GM21515 (cell line): ENCODE results near the gene CCDC106.
A peak's percentile ranks its signal among the peaks of the same experiment; 100 is the strongest.

Experiments used
- ATAC-seq: cut with Tn5 transposase; IDR thresholded peaks from one replicate; pipeline ENCODE4 v1.9.1; 2021; ENCODE audit not compliant: unreplicated experiment

The CCDC106 gene

GRCh38 chr19:55667006-55667381 lies 19.0 kb downstream of the CCDC106 start:
- no peak for ATAC-seq

DNA sequence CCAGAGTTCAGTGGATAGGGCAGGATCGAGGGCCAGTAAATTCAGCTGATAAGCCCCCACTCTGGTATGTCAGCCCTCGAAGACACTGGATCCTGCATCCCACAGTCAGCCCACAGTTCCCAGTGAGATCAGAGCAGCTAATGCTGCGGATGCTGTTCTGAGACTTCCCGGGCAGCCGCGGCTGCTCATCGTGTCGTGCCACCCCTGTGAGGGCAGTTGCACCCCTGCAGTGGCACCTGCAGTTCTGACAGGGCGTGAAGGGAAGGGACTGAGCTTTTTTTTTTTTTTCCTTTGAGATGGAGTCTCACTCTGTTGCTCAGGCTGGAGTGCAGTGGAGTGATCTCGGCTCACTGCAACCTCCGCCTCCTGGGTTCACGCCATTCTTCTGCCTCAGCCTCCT lies 19.5 kb downstream of the CCDC106 start:
- ATAC-seq: no peak

DNA sequence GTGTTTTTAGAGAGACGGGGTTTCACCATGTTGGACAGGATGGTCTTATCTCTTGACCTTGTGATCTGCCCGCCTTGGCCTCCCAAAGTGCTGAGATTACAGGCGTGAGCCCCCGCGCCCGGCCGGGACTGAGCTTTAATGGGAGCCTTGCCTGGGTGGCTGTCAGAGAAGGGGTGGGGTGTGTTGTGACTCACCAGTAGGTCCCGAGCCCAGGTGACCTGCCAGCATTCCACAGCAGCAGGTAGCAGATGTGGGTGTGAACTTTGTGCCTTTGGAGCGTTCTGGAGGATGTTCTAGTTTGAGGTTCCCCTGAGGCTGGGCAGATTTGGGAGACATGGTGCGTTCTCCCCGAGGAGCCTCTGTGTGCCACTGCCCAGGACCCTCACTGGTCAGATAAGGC lies 19.9 kb downstream of the CCDC106 start:
- no peak for ATAC-seq

DNA sequence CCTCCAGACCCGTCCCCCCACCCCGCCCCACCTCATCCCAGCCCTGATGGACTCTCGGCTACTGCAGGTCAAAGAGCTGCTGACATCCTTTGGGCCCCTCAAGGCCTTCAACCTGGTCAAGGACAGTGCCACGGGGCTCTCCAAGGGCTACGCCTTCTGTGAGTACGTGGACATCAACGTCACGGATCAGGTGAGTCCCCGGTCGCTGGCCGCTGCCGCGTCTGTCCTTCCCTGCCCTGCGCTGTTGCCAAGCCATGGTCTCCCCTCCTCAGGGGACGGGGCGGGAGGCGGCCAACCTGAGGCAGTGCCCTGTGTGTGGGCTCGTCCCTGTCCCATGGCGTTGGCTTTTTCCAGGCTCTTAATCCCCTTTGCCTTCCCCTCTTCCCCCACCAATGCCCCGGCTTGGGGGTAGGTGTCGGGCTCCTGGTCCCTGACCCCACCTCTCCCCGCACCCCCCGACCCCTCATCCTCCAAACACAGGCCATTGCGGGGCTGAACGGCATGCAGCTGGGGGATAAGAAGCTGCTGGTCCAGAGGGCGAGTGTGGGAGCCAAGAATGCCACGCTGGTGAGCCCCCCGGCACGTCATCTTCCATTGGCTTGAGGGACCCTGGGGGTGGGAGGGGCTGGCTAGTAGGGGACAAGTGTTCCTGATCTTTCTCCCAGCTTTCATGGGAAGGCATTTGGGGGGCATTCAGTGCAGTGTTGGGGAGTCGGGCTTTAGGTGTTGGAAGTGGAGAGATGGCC lies 20.8 kb downstream of the CCDC106 start:
- no peak for ATAC-seq

DNA sequence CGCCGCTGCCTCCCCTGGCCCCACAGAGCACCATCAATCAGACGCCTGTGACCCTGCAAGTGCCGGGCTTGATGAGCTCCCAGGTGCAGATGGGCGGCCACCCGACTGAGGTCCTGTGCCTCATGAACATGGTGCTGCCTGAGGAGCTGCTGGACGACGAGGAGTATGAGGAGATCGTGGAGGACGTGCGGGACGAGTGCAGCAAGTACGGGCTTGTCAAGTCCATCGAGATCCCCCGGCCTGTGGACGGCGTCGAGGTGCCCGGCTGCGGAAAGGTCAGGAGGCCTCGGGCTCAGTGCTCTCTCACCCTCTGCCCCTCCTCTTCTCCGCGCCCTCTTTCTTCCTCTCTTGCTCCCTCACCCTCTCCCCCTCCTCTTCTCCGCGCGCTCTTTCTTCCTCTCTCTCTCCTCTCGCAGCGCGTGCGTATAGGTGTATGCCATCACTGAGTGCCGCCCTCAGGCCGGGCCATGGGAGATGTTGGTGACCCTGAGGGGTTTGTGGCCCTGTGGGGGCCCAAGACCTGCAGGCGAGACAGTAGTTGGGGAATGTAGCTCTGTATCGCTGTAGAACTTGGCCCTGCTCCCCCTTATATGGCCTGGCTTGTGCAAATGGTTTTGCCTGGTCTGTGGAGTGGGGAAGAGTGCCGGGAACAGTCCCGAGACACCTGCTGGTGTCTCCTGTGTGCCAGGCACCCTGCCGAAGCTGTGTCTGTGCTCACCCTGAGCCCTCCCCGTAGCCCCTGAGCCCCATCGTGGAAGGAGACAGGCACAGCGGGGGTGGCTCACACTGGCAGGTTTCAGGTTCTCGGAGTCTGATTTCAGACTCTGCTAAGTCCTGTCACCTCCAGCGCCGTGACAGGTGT lies 21.6 kb downstream of the CCDC106 start:
- no peak for ATAC-seq

DNA sequence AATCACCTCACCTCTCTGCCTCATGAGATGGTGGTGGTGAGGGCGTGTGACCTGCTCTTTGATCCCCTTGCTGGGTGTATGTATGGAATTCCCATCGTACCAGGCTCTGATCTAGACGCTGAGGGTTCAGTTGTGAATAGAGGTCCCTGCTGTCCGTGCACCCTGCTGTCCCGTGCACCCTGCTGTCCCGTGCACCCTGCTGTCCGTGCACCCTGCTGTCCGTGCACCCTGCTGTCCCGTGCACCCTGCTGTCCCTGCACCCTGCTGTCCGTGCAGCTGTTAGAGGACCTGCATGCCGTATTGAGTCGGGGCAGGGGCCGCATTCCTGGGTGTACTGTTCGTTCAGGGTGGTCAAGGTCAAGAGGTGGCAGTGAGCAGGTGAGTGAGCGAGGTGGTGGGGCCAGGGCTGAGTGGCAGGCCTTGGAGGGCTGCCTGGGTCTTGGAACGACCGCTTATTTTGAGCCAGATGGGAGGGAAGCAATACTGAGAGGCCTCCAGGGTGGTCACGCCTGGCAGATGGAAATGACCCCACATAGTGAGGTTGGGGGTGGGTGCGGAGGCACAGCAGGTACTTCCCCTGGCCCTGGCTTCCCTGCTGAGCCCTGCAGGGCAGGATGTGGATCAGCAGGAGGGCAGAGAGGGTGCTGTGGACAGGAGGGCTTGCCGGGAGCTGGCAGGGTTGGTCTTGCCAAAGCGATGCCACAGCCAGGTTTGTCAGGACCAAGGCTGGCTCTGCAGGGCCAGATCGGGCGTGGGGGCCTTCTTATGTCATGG lies 22.5 kb downstream of the CCDC106 start:
- no peak for ATAC-seq

DNA sequence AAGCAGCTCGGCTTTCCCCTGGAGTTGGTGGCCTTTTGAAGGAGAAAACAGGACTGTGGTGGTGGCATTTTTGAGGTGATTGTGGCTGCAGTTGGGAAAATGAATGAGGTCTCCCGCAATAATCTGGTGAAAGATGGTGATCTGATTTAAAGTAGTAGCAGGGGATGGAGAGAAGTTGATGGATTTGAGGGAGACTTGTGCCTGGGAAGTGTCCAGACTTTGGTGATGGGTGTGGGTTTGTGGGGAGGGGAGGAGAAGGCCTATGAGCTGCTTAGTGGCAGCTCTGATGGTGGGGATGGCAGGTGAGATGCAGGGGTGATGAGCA lies 23.0 kb downstream of the CCDC106 start:
- no peak for ATAC-seq

DNA sequence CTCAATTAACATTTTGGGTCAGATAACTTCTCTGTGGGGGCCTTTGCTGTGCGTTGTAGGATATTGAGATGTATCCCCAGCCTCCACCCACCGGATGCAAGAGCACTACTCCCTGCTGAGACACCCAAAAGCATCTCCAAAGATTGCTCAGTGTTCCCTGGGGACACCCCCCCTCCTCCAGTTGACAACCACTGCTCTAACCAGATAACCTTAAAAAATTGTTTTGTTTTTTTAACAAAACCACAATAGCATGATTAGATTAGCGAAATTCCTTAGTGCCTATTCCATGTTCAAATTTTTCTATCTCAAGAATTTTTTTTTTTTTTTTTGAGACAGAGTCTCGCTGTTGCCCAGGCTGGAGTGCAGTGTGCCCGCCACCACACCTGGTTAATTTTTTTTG lies 24.4 kb downstream of the CCDC106 start:
- no peak for ATAC-seq

DNA sequence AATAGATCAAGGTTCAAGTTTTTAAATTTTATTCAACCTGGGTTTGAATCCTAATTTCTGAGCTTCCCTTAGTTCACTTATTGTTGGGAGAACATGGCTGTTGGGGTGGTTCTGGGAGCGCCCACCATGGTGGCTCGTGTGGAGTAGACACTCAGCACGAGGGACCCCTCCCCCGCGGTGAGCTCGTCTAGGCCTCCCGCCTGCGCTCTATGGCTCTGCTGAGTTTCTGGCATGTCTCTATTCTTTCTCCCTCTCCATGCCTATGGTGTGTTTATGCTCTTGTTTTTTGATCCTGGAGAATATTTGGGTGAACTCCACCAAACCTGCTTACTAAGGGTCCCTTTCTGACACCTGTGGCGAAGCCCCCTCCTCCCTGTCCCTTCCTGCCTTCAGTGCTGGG lies 25.5 kb downstream of the CCDC106 start:
- no peak for ATAC-seq

DNA sequence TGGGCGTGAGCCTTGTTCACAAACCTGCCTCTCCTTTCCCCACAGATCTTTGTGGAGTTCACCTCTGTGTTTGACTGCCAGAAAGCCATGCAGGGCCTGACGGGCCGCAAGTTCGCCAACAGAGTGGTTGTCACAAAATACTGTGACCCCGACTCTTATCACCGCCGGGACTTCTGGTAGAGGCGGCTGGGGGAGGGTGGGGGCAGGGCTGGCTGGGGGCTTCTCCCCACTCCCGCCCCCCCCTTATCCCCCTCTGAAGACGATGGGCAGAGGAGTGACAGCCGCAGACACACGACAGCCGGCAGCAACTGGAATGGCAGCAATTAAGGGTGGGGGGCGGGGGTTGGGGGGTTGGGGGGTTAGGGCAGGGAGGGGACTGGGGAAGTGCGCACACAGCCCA lies 25.9 kb downstream of the CCDC106 start:
- ATAC-seq: no peak

DNA sequence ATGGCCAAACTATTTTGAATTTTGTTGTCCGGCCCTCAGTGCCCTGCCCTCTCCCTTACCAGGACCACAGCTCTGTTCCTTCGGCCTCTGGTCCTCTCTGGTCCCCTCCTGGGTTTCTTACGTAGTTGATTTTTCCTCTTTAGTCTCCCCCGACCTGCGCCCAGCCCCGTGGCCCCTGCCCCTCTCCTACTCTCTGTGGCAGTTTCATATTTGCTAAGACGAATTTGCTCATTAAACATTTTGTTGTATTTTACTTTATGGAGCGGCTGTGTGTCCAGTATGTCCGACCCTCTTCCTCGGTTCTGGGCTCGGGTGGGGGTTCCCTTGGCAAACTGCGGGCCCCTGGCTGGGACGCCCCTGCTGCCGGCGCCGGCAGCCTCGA lies 26.4 kb downstream of the CCDC106 start:
- ATAC-seq: no peak

DNA sequence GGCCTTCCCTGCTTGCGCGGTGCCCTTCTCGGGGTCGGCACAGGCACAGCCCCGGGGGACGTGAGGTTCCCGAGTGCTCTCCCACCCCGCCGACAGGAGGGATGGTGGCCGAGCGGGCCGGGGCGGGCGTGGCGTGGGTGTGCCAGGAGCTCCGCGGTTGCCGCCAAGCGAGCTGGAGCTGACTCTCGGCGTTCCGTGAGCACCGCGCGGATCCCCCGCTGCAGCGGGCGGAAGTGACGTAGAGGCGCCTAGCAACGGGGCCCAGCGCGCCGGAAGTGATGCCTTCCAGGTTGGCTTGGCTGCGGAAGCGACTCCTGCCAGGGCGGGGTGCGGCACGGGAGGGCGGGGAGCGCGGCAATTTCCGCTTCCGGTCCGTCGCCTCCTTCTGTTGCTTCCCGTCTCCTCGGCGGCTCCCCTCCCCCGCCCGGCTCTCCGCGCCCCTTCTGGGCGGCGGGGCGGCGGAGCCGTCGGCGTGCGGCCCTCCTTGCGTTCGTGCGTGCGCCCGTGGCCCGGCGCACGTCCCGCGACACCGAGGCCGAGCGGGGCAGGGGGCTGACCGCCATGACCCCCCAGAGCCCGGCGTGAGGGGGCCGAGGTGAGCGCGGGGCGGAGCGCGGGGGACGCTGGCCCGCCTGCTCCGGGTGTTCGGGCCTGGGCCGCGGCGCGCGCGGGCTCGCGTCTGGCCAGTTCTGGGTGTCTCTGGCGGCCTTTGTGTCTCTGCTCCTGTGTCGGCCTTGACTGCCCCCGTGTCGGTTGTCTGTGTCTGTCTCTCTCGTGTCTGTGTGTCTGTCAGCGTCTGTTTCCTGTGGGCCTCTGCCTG lies 27.0 kb downstream of the CCDC106 start, which contains the start of gene EPN1:
Gene EPN1 (plus strand): TSS at position 386 of the 820 bp plus-strand sequence. CDS start 3,402 bp downstream, outside the sequence.
- peak; percentile 49 for ATAC-seq

- no peak for ATAC-seq
Observed at GRCh38 chr19:55675661-55676354, 27.8 kb downstream of the CCDC106 start.

GRCh38 chr19:55676383-55676782 lies 28.4 kb downstream of the CCDC106 start:
- ATAC-seq: no peak

DNA sequence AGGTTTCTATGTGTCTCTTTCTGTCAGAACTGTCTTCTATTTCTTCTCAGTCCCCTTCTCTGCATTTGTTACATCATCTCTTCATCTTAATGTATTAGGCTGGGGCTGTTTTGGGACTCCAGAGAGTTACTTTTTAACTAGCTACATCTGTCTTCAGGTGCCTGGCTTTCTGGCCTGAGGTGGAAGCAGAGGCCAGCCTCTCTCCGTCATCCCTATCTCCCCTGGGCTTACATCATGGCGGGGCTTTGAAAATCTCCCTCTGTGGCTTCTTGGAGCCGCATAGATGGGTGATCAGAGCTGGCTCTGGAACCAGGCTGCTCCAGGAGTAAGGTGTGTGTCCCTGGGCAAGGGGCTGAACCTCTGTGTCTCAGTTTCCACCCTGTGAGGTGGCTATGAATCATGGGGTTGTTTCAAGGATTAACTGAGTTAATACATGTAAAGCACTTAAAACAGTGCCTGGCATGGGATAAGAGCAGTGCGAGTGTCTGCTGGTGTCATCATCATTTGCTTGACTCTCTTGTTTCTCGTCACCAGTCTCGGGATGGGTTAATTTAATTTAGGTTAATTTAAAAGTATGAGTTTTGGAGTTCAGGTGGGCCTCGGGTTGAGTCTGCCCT lies 29.0 kb downstream of the CCDC106 start:
- no peak for ATAC-seq

GRCh38 chr19:55677572-55678028 lies 29.6 kb downstream of the CCDC106 start:
- ATAC-seq: no peak

DNA sequence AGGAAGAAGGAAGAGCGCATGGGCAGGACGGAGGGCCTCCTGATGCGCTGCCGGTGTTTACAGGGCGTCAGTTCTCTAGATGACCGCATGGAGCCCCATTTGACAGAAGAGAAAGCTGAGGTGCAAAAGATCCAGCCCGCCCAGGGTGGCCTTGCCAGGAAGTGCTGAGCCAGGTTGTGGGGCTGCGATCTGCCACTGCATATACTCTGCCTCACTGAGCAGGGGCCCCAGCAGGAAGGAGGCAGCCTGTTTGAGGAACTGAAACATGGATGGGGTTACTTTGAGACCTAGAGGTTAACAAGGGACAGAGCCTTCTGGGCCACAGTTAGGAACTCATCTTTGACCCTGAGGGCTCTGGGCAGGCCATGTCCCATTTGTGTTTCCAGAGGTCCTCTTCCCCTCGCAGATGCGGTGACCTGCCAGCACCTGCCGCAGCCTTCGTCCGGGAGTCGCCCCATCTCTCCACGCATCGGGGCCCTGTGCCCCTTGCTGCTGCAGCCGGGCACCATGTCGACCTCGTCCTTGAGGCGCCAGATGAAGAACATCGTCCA lies 30.2 kb downstream of the CCDC106 start:
- ATAC-seq: peak; percentile 66

DNA sequence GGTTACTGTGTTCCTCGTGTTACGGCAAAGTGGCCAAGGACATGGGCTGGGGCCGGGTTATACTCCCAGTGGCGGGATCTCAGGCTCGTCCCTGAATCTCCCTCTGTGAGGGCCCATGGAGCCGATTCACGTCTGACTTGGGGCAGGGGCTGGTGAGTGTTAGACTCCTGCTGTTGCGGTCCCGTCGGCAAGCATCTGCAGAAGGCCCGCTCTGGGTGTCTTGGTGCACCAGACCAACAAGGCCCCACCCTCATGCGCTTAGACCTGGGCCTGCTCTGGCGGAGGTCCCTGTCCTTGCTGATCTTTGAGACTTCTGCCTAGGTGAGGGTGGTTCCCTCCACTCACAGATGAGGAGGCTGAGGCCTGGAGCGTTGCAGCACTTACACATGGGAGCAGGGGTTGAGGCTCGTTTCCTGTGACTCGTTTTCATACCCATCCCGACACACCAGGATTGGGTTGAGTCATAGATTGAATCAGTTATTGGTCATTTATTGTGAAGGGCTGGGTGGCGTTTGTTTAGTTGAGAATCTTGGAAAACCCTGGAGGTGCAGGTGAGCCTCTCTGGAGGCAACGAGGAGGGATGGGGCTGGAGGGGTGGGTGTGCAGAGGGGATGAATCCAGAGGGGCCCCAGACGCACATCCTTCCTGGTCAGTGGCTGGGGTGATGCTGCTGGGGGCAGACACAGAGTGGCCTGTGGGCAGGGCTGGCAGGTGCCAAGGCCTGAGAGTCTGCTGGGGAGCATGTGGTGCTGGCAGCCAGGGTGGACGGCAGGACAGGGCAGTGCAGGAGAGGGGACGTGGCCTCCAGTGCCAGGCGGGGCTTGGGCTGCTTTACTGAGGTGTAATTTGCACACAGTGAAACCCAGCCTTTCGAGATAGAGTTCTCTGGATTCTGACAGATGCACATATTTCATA lies 31.6 kb downstream of the CCDC106 start:
- ATAC-seq: no peak
